Hematopoietic multipotent progenitor cell treated with erythropoietin and hydrocortisone succinate and interleukin-3 and kit ligand, for 17 days (in vitro differentiated cells): ENCODE results near the gene TEX101.
"Not testable (repeated sequence)": the region's sequence is repeated elsewhere in the genome, so short reads cannot be mapped to it uniquely, and the experiment has no call there.

Experiments
- DNase-seq: peaks from one replicate; pipeline ENCODE4 v3.0.0-alpha.2; 2015; ENCODE audit warnings: low spot score

The TEX101 gene

GRCh38 chr19:43420954-43421353 is 6.3 kb downstream of the TEX101 start:
- no peak for DNase-seq

GRCh38 chr19:43422000-43422688 is 7.5 kb downstream of the TEX101 start:
- no peak for DNase-seq

GRCh38 chr19:43422689-43423066 is 8.0 kb downstream of the TEX101 start:
- DNase-seq, result no peak

- DNase-seq, result no peak
Observed at GRCh38 chr19:43423779-43424178, 9.1 kb downstream of the TEX101 start.

GRCh38 chr19:43425567-43426392 is 11.1 kb downstream of the TEX101 start:
- DNase-seq, result no peak

GRCh38 chr19:43429395-43429794 is 14.7 kb downstream of the TEX101 start:
- DNase-seq, result no peak

- no peak for DNase-seq
Observed at GRCh38 chr19:43430142-43430710, 15.5 kb downstream of the TEX101 start.

GRCh38 chr19:43430976-43431375 is 16.3 kb downstream of the TEX101 start:
- DNase-seq, result no peak

GRCh38 chr19:43433358-43433673 is 18.6 kb downstream of the TEX101 start:
- DNase-seq, result no peak

GRCh38 chr19:43433689-43434088 is 19.0 kb downstream of the TEX101 start:
- DNase-seq, result no peak

GRCh38 chr19:43435775-43436174 is 21.1 kb downstream of the TEX101 start:
- no peak for DNase-seq

GRCh38 chr19:43437284-43437683 is 22.6 kb downstream of the TEX101 start:
- DNase-seq, result not testable (repeated sequence)

GRCh38 chr19:43437712-43438111 is 23.0 kb downstream of the TEX101 start:
- no peak for DNase-seq

- DNase-seq, result no peak
Observed at GRCh38 chr19:43438291-43439031, 23.8 kb downstream of the TEX101 start.

- no peak for DNase-seq
Observed at GRCh38 chr19:43439032-43439708, 24.5 kb downstream of the TEX101 start.

GRCh38 chr19:43439709-43440063 is 25.0 kb downstream of the TEX101 start:
- DNase-seq, result no peak

GRCh38 chr19:43441716-43442115 is 27.0 kb downstream of the TEX101 start:
- DNase-seq, result no peak

GRCh38 chr19:43444091-43444490 is 29.4 kb downstream of the TEX101 start:
- not testable (repeated sequence) for DNase-seq

- no peak for DNase-seq
Observed at GRCh38 chr19:43444531-43445287, 30.0 kb downstream of the TEX101 start.

GRCh38 chr19:43445426-43445825 is 30.7 kb downstream of the TEX101 start:
- no peak for DNase-seq

GRCh38 chr19:43446746-43447489 is 32.2 kb downstream of the TEX101 start:
- DNase-seq, result peak; percentile 82
